Measurements from ENCODE around the gene B4GALT6.

The B4GALT6 gene

GRCh38 chr18:31583185-31583854, 101.1 kb downstream of the B4GALT6 start:
- Histone ChIP-seq H3K9me3 (no peaks in the 10 kb centered on the region), H3K36me3 (no peaks in the 10 kb centered on the region), H3K4me1 (ENCODE audit: control insufficient read depth in 1 of 2, insufficient read depth in 1 of 2, low read depth in 1 of 2, low read length in 1 of 2) (no peaks in the 10 kb centered on the region), H3K4me3 (ENCODE audit: low read depth in 1 of 2, low read length in 1 of 2) (no peak overlapping the region), H3K27ac (no peak overlapping the region), H3K27me3 (no peaks in the 10 kb centered on the region)
- no peak for TF ChIP-seq CTCF (IDR thresholded peaks at IDR 0.05)

GRCh38 chr18:31581498-31582197, 102.7 kb downstream of the B4GALT6 start:
- no peak for TF ChIP-seq CTCF (IDR thresholded peaks at IDR 0.05)
- Histone ChIP-seq H3K4me1 (ENCODE audit: control insufficient read depth in 1 of 2, insufficient read depth in 1 of 2, low read depth in 1 of 2, low read length in 1 of 2) (no peaks in the 10 kb centered on the region), H3K4me3 (ENCODE audit: low read depth in 1 of 2, low read length in 1 of 2) (no peak overlapping the region), H3K36me3 (no peaks in the 10 kb centered on the region), H3K27me3 (no peaks in the 10 kb centered on the region), H3K9me3 (no peaks in the 10 kb centered on the region), H3K27ac (no peak overlapping the region)

- H3K36me3 ChIP-seq: no peaks in the 10 kb centered on the region
- no peaks in the 10 kb centered on the region for H3K9me3 ChIP-seq
- no peak overlapping the region for H3K27ac ChIP-seq
- no peaks in the 10 kb centered on the region for H3K4me1 ChIP-seq (ENCODE audit: control insufficient read depth in 1 of 2, insufficient read depth in 1 of 2, low read depth in 1 of 2, low read length in 1 of 2)
- no peak for TF ChIP-seq CTCF (IDR thresholded peaks at IDR 0.05)
- no peaks in the 10 kb centered on the region for H3K27me3 ChIP-seq
- no peak overlapping the region for H3K4me3 ChIP-seq (ENCODE audit: low read depth in 1 of 2, low read length in 1 of 2)
These were observed 105.0 kb downstream of the B4GALT6 start for GRCh38 chr18:31579375-31579774.

GRCh38 chr18:31578126-31578525, 106.3 kb downstream of the B4GALT6 start:
- TF ChIP-seq CTCF (IDR thresholded peaks at IDR 0.05): no peak
- Histone ChIP-seq H3K9me3 (no peaks in the 10 kb centered on the region), H3K4me1 (ENCODE audit: control insufficient read depth in 1 of 2, insufficient read depth in 1 of 2, low read depth in 1 of 2, low read length in 1 of 2) (no peaks in the 10 kb centered on the region), H3K27me3 (no peaks in the 10 kb centered on the region), H3K27ac (no peak overlapping the region), H3K4me3 (ENCODE audit: low read depth in 1 of 2, low read length in 1 of 2) (no peak overlapping the region), H3K36me3 (no peaks in the 10 kb centered on the region)

GRCh38 chr18:31577195-31577594, 107.2 kb downstream of the B4GALT6 start:
- H3K4me3 ChIP-seq (ENCODE audit: low read depth in 1 of 2, low read length in 1 of 2): no peak overlapping the region
- no peaks in the 10 kb centered on the region for H3K4me1 ChIP-seq (ENCODE audit: control insufficient read depth in 1 of 2, insufficient read depth in 1 of 2, low read depth in 1 of 2, low read length in 1 of 2)
- no peaks in the 10 kb centered on the region for H3K9me3 ChIP-seq
- H3K36me3 ChIP-seq: no peaks in the 10 kb centered on the region
- no peak for TF ChIP-seq CTCF (IDR thresholded peaks at IDR 0.05)
- H3K27ac ChIP-seq: no peak overlapping the region
- H3K27me3 ChIP-seq: no peaks in the 10 kb centered on the region

Measured in neutrophil (primary cell).